HG02852 (cell line): ENCODE measurements around the gene VEPH1.

ENCODE experiments used
- ATAC-seq: cut with Tn5 transposase; IDR thresholded peaks from one replicate; pipeline ENCODE4 v1.9.1; 2021; ENCODE audit warnings: mild to moderate bottlenecking, moderate library complexity; ENCODE audit not compliant: unreplicated experiment

Gene VEPH1

DNA sequence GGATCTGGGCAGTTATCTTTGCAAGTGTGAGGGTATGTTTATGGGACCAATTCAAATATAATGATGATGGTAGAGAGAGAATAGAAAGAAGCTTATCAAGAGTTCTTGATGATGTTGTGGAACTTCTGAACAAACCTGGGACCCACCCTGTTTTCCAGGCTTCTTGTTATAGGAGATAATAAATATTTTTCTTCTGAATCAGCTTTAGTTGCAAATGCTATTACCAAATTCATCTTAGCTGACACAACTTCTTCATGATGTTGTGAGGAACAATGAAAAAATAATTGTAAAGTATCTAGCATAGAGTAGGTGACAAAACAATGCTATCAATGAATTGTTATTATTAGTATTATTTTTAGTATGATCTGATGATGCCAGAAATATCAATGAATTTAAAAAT lies 110.1 kb downstream of the VEPH1 start:
- ATAC-seq = no peak

DNA sequence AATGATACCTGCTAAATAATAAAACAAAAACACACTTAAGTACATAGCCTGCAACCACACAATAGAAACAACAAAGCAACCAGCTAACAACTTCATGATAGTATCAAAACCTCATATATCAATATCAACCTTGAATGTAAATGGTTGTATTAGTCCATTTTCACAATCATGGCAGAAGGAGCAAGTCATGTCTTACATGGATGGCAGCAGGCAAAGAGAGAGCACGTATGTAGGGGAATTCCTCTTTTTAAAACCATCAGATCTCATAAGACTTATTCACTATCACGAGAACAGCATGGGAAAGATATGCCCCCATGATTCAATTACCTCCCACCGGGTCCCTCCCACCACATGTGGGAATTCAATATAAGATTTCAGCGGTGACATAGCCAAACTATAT lies 111.1 kb downstream of the VEPH1 start:
- ATAC-seq = no peak

DNA sequence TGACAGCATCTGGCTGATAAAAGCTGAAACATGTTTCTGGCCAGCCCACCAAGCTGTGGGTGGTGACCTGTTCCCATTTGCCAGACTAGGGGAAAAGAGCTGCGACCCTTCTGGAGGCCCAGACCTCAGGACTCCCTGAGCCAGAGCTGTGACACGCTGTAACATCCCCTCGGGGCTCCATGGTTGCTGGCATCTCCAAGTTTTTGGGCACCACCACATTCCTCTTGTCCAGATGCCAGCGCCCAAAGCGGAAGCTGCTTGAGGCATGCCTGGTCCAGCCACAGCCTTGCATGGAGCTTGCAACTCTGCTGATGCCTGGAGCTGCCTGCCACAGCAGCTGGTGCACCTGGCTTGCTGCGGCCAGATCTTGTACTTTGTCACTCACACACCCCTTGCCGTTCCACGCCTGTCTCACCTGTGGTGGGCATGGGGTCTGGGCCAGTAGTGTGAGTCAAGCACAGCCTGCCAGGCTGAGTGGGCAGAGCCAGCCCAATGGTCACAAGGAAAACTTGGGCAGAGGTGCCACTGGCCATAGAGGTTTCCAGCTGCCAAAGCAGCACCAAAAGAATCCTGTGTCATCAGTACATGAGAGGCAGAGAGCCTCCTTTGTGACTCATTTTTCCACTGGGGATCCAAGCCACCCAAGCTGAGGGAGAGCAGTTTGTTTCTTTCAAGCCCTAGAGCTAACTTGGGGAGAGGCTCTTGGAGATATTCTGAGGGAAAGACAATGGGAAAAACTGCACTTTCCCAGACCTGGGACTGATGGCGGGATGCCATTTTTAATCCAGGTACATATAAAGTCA lies 112.3 kb downstream of the VEPH1 start:
- ATAC-seq = no peak

- ATAC-seq = no peak
Observed at GRCh38 chr3:157388976-157389375, 114.2 kb downstream of the VEPH1 start.

GRCh38 chr3:157387708-157388435 lies 115.3 kb downstream of the VEPH1 start:
- no peak for ATAC-seq

DNA sequence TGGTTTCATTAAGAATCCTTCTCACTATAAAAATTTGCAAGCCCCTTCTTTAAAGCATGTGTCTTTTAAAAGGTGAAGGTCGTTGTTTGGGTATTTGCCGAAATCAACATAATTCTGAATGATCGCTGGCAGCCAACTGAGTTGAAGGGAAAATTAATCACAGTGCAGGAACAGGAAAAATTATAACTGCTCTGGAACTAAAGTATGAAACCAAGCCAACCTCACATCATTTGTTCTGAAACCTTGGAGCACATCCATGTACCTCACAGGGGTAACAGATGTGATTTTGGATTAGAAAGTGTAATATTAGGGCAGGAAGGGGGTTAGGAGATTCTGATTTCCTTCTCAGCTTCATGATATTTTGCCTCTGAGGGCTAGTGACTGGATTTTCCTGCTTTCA lies 118.7 kb downstream of the VEPH1 start:
- no peak for ATAC-seq

- ATAC-seq = no peak
Observed at GRCh38 chr3:157384031-157384430, 119.2 kb downstream of the VEPH1 start.

DNA sequence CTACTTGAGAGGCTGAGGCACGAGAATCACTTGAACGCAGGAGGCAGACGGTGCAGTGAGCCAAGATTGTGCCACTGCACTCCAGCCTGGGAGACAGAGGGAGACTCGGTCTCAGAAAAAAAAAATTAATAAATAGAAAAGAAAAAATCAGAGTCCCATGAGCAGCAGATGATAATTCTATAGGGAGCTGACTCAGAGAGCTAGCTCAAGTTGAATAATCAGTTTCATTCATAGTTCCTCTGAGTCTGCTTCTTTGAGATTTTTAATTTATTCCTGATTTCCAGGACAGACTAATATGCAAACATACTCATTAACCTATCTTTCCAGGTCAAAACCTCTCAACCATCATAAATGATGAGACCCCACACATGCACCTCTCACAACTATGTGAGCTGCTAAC lies 121.6 kb downstream of the VEPH1 start:
- no peak for ATAC-seq

- no peak for ATAC-seq
Observed at GRCh38 chr3:157379525-157380140, 123.6 kb downstream of the VEPH1 start.

- no peak for ATAC-seq
Observed at GRCh38 chr3:157376603-157377300, 126.5 kb downstream of the VEPH1 start.

DNA sequence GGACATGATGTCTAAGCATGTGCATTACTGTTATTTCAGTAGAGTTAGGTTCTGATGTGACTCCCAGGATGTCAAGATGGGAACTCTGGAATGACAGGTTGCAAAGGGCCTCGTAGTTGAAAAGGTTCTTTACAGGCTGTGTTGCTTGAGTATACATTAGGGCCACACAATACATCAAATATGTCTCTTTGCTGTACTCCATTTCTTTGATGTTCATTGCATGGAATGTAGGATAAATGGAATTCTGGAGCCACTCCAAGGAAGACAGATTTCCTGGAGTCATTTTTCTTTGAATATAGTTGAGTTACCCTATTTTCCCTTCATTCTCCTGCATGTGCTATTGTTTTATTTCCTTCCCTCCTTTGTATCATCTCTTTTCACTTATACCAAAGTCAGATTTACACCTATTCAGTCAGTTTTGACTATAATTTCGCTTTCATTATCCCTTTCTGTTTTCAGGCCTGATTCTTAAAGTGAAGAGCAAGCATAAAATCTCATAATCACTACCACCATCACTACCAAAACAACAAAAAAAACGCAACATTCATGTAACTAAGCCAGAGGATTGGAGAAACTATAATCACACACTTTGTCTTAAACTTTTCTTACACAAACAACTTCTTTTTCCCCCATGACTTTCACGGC lies 127.8 kb downstream of the VEPH1 start:
- no peak for ATAC-seq

GRCh38 chr3:157374933-157375332 lies 128.3 kb downstream of the VEPH1 start:
- ATAC-seq = no peak

DNA sequence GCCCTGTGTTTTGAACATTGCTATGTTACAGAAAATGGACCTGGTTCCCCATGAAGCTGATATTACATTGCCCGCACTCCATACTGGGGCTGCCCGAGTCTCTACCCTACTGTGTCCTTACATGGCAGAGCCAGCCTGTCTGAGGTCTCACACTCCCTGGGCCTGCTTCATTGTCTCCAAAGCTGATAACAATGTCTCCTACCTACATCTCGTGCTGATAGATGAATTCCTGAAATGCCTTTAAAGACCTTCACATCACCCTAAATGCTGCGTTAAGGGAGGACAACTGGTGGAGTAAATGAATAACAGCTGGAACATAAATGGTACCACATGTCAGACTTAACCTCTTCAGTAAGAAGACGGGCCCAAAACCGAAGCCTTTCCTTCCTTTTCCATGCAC lies 129.4 kb downstream of the VEPH1 start:
- no peak for ATAC-seq

DNA sequence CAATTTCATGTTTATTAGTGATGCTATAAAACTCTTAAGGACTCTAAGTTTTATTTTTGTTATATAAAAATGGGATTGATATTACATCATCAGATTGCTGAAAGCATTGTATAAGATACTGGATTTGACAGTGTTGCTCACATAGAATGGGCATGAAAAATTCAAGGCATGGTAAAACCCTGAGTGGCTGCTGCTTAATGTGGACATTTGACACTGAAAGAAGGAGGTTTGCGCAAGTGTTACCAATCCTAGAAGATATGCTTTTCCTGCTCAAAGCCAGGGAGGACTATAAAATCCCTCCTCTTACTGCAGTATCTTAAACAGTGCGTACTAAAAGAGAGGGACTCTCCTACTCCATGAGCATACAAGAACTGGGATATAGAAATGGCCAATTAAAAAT lies 132.3 kb downstream of the VEPH1 start:
- no peak for ATAC-seq

DNA sequence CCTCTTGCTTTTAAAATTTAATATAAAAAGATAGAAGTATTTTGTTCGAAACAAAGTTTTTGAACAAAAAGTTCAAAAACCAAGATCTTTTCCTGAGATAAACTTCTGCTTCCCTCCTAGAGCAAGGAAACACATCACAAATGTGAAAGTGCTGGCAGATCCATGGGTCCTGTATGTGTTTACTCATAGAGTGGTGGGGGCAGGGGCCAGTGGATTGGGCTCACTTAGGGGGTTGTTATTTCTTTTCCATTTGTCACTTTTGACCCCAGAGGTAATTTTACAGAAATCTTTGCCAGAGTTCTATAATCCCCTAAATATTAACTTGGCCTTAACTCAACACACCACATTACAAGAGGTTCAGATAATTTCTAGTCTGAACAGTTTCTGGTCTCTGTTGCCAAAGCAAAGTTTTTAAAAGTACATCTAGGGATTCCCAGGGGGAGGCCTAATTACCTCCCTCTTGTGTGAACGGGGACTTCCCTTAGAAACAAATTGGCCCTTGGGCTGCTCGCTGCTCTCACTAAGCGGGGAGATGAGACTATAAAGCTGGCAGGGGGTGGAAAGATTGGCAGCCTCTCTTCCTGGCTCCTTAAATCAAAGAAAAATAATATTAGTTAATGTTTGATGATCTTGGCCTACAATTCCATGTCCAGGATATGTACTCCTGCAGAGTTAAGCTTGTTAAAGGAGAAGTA lies 133.3 kb downstream of the VEPH1 start:
- no peak for ATAC-seq

- no peak for ATAC-seq
Observed at GRCh38 chr3:157368171-157368570, 135.0 kb downstream of the VEPH1 start.

GRCh38 chr3:157363393-157363792 lies 139.8 kb downstream of the VEPH1 start:
- no peak for ATAC-seq

- no peak for ATAC-seq
Observed at GRCh38 chr3:157362348-157362747, 140.9 kb downstream of the VEPH1 start.

DNA sequence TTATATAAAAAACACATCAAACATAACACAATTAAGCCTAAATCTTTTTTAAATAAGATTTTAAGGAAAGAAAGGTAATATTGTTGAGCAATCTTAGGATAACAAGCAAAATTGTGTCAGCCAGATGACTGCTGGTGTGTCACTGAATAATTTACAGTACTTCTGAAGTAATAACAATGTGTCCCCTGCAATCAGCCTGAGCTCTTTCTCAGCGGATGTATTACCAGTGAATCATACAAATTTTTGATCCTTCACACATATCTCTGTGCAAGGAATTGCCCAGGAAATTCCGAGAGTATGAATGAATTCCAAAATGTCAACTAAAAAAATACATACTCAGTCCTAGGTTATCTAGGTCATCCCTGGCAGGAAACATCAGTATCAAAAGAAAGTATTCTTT lies 143.2 kb downstream of the VEPH1 start:
- no peak for ATAC-seq

- no peak for ATAC-seq
Observed at GRCh38 chr3:157356541-157356940, 146.7 kb downstream of the VEPH1 start.
